ENCODE data around the gene TCEA3.

TCEA3 gene

GRCh38 chr1:23452011-23452411 lies 27.5 kb upstream of the TCEA3 start:
- TF ChIP-seq TAF1 (IDR thresholded peaks at IDR 0.05; ENCODE audit: borderline replicate concordance, insufficient read depth, low read length), result no peak
- no peak for TF ChIP-seq POLR2AphosphoS5 (IDR thresholded peaks at IDR 0.05; ENCODE audit: low read depth, low read length)
- TF ChIP-seq SIN3A (IDR thresholded peaks at IDR 0.05; ENCODE audit: borderline replicate concordance, insufficient read depth, low read length), result no peak
- no peak for TF ChIP-seq FOXP2 (optimal IDR thresholded peaks at IDR 0.05; ENCODE audit: borderline replicate concordance, extremely low read depth, extremely low read length, insufficient read depth)
- no peak for TF ChIP-seq REST (IDR thresholded peaks at IDR 0.05; ENCODE audit: insufficient read depth in 1 of 2, low read depth in 2 of 2, low read length in 2 of 2)

DNA sequence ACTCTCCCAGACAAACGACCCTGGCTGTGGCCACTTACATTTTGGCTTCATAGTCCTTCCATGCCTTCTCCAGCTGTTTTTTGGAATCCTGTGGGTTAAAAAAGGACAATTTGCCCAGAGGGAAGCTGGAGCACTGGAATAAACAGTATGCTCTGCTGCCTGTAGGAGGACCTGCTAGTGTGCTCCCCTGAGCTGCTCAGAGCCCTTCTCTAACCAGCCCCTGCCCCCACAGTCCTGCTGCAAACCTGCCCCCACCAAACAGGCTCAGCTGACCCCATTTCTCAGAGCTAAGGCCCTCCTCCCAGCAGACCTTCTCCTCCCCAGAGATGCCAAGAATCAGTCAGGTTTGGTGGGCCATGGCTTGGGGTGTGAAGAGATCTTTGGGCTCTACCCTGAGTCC lies 26.9 kb upstream of the TCEA3 start:
- no peak for TF ChIP-seq FOXP2 (optimal IDR thresholded peaks at IDR 0.05; ENCODE audit: borderline replicate concordance, extremely low read depth, extremely low read length, insufficient read depth)

DNA sequence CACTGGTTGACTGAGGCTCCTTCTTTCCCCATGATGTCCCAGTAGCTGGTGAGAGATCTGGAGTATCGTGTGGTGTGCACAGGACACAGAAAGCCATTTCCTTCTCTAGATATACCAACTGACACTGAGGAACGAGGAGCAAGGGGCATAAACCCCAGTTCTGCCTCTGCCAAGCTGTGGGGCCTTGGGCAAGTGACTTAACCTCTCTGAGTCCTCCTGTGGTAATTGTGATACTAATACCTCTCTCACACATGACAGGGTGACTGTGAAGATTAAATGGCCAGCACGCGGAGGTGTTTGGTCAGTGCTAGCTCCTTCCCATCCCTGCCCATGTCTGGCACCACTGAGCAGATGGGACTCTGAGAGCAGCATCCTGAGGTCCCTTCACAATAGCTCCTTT lies 26.3 kb upstream of the TCEA3 start:
- TF ChIP-seq REST (IDR thresholded peaks at IDR 0.05; ENCODE audit: insufficient read depth in 1 of 2, low read depth in 2 of 2, low read length in 2 of 2) (no peak), FOXP2 (optimal IDR thresholded peaks at IDR 0.05; ENCODE audit: borderline replicate concordance, extremely low read depth, extremely low read length, insufficient read depth) (no peak), SIN3A (IDR thresholded peaks at IDR 0.05; ENCODE audit: borderline replicate concordance, insufficient read depth, low read length) (no peak), POLR2AphosphoS5 (IDR thresholded peaks at IDR 0.05; ENCODE audit: low read depth, low read length) (no peak), TAF1 (IDR thresholded peaks at IDR 0.05; ENCODE audit: borderline replicate concordance, insufficient read depth, low read length) (no peak)

- TF ChIP-seq TAF1 (IDR thresholded peaks at IDR 0.05; ENCODE audit: borderline replicate concordance, insufficient read depth, low read length) (no peak), REST (IDR thresholded peaks at IDR 0.05; ENCODE audit: insufficient read depth in 1 of 2, low read depth in 2 of 2, low read length in 2 of 2) (no peak), SIN3A (IDR thresholded peaks at IDR 0.05; ENCODE audit: borderline replicate concordance, insufficient read depth, low read length) (no peak)
Measured at GRCh38 chr1:23449958-23450357, 25.4 kb upstream of the TCEA3 start.

GRCh38 chr1:23449306-23449705 lies 24.8 kb upstream of the TCEA3 start:
- no peak for TF ChIP-seq TAF1 (IDR thresholded peaks at IDR 0.05; ENCODE audit: borderline replicate concordance, insufficient read depth, low read length)
- no peak for TF ChIP-seq POLR2AphosphoS5 (IDR thresholded peaks at IDR 0.05; ENCODE audit: low read depth, low read length)
- TF ChIP-seq REST (IDR thresholded peaks at IDR 0.05; ENCODE audit: insufficient read depth in 1 of 2, low read depth in 2 of 2, low read length in 2 of 2), result no peak
- no peak for TF ChIP-seq SIN3A (IDR thresholded peaks at IDR 0.05; ENCODE audit: borderline replicate concordance, insufficient read depth, low read length)
- TF ChIP-seq FOXP2 (optimal IDR thresholded peaks at IDR 0.05; ENCODE audit: borderline replicate concordance, extremely low read depth, extremely low read length, insufficient read depth), result no peak

All from PFSK-1 (cell line).